HEK293T (cell line): ENCODE measurements around the gene MSMO1.

ENCODE experiments used
- CTCF ChIA-PET: fragments of 350-600 bp; formaldehyde crosslinking; extraction: SDS; loops from one replicate; lab custom pipeline; 2021; ENCODE audit warnings: antibody characterized with exemption, inconsistent platforms; lab: Yijun Ruan, JAX
- POLR2A ChIA-PET: fragments of 350-600 bp; formaldehyde crosslinking; extraction: SDS; loops from one replicate; lab custom pipeline; 2020; ENCODE audit warnings: antibody characterized with exemption, inconsistent platforms; lab: Yijun Ruan, JAX
- DNase-seq: peaks from one replicate; pipeline ENCODE4 v3.0.0; 2012; ENCODE audit warnings: mixed read lengths; ENCODE audit errors: extremely low spot score
- ARNT ChIP-seq: fragments of 450-650 bp; IDR thresholded peaks from 2 replicates; pipeline ENCODE4 v1.6.1; 2017; ENCODE audit warnings: mild to moderate bottlenecking
- BHLHE40 ChIP-seq: fragments of 450-650 bp; IDR thresholded peaks from 2 replicates; pipeline ENCODE4 v1.6.1; 2016; ENCODE audit warnings: mild to moderate bottlenecking, moderate library complexity, borderline replicate concordance
- CTBP1 ChIP-seq: fragments of 450-650 bp; IDR thresholded peaks from 2 replicates; pipeline ENCODE4 v1.6.1; 2016; ENCODE audit warnings: borderline replicate concordance
- ELF4 ChIP-seq: fragments of 450-650 bp; IDR thresholded peaks from 2 replicates; pipeline ENCODE4 v1.6.1; 2017; ENCODE audit warnings: antibody characterized with exemption
- FOXA1 ChIP-seq: fragments of 450-650 bp; IDR thresholded peaks from 2 replicates; pipeline ENCODE4 v1.6.1; 2016; ENCODE audit warnings: mild to moderate bottlenecking
- FOXK2 ChIP-seq: fragments of 450-650 bp; IDR thresholded peaks from 2 replicates; pipeline ENCODE4 v1.6.1; 2016; ENCODE audit warnings: mild to moderate bottlenecking
- FOXM1 ChIP-seq: fragments of 450-650 bp; IDR thresholded peaks from 2 replicates; pipeline ENCODE4 v1.6.1; 2017; ENCODE audit warnings: mild to moderate bottlenecking, borderline replicate concordance
- HDGF ChIP-seq: fragments of 450-650 bp; IDR thresholded peaks from 2 replicates; pipeline ENCODE4 v1.6.1; 2017; ENCODE audit warnings: antibody characterized with exemption, borderline replicate concordance
- L3MBTL2 ChIP-seq: fragments of 450-650 bp; conservative IDR thresholded peaks from 2 replicates; pipeline ENCODE4 v1.6.1; 2016; ENCODE audit warnings: mild to moderate bottlenecking
- LEF1 ChIP-seq: fragments of 450-650 bp; IDR thresholded peaks from 2 replicates; pipeline ENCODE4 v1.6.1; 2017; ENCODE audit warnings: mild to moderate bottlenecking, borderline replicate concordance
- NFRKB ChIP-seq: fragments of 450-650 bp; IDR thresholded peaks from 2 replicates; pipeline ENCODE4 v1.6.1; 2016; ENCODE audit warnings: mild to moderate bottlenecking, moderate library complexity
- SP1 ChIP-seq: fragments of 450-650 bp; IDR thresholded peaks from 2 replicates; pipeline ENCODE4 v1.6.1; 2017
- SUZ12 ChIP-seq: fragments of 450-650 bp; IDR thresholded peaks from 2 replicates; pipeline ENCODE4 v1.6.1; 2016; ENCODE audit warnings: mild to moderate bottlenecking
- TARDBP ChIP-seq: fragments of 450-650 bp; IDR thresholded peaks from 2 replicates; pipeline ENCODE4 v1.6.1; 2016
- ZNF384 ChIP-seq: fragments of 450-650 bp; IDR thresholded peaks from 2 replicates; pipeline ENCODE4 v1.6.1; 2016
- TF ChIP-seq, protein P1 (sequence below): fragments of 450-650 bp; IDR thresholded peaks from 2 replicates; pipeline ENCODE4 v1.6.1; 2016

The MSMO1 gene

DNA sequence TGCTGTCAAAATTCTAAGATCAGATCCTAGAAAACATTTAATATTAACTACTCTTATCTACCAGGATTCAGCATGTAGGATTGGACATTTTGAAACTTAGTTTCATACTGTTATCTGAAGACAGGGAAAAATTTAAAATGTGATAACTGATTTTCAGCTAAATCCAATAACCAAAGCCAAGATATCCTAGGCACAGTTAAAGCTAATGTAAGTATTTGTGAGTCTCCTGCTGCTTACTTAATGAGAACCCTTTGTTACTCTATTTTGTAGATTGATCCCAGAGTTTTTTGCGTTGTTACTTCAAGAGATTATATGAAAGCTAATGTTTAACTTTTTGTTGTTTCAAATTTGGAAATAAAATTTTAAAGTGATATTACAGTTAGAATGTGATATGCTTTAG lies 53.3 kb downstream of the MSMO1 start:
- no peak for DNase-seq
- CTCF ChIA-PET, result interaction anchor here (0.6 to 1.6 kb wide), 4 partner anchors 15 to 1876 kb away, joined by 3 to 5 read pairs (median 3); no protein-coding TSS in a partner anchor
- POLR2A ChIA-PET, result no interaction called here
- no peak for TF ChIP-seq FOXA1
- TF ChIP-seq LEF1, result no peak
- TF ChIP-seq, protein P1, sequence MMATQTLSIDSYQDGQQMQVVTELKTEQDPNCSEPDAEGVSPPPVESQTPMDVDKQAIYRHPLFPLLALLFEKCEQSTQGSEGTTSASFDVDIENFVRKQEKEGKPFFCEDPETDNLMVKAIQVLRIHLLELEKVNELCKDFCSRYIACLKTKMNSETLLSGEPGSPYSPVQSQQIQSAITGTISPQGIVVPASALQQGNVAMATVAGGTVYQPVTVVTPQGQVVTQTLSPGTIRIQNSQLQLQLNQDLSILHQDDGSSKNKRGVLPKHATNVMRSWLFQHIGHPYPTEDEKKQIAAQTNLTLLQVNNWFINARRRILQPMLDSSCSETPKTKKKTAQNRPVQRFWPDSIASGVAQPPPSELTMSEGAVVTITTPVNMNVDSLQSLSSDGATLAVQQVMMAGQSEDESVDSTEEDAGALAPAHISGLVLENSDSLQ, result no peak
- no peak for TF ChIP-seq TARDBP
- no peak for TF ChIP-seq ARNT
- no peak for TF ChIP-seq NFRKB

DNA sequence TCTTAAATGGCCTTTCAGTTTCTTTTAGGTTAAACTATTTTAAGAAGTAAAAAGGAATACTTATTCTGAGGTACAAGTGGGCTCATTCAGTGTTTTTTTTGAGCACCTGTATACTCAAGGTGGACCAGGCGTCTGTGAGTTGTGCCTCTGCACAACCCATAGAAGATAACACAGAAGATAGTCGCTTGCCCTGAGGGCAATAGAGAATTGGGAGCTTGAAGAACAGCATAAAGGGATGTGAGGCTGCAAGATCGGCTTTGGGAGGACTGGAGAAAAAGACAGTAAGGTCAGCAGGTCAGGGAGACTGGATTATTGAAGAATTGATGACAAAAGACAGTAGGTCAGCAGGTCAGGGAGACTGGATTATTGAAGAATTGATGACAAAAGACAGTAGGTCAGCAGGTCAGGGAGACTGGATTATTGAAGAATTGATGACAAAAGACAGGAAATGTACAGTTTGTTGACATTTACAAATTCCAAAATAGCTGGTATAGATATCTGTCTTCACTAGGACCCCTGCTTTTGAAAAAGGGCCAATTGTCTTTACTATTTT lies 54.4 kb downstream of the MSMO1 start:
- POLR2A ChIA-PET, result no interaction called here
- no peak for DNase-seq
- TF ChIP-seq TARDBP, result no peak
- no peak for TF ChIP-seq ELF4
- TF ChIP-seq HDGF, result no peak
- TF ChIP-seq ARNT, result no peak
- TF ChIP-seq FOXK2, result no peak
- TF ChIP-seq CTBP1, result no peak
- no peak for TF ChIP-seq SP1
- no peak for TF ChIP-seq FOXA1
- TF ChIP-seq NFRKB, result no peak
- CTCF ChIA-PET, result interaction anchor here (1.0 to 1.6 kb wide), 2 partner anchors 26 to 251 kb away, joined by 3 to 5 read pairs; no protein-coding TSS in a partner anchor

DNA sequence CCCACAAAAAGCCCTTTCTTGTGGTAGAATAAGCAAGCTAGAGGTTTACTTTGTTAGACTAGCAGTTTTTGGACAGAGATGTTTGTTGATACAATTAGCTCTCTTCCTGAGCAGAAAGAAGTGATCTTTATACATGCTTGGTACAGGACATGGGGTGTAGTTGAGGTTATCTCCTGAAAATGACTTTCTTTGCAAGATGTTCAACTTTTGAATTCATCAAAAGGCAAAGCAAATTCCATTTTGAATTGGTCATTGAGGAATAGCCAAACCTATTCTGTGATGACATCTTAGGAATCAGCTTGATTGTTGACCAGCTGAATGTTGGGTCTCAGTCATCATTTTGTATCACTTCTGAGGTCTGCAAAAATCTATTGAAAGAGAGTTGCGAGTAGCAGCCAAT lies 55.2 kb downstream of the MSMO1 start:
- CTCF ChIA-PET, result no interaction called here
- TF ChIP-seq ARNT (no peak), FOXA1 (no peak), TARDBP (no peak), HDGF (no peak), BHLHE40 (no peak)
- no peak for DNase-seq
- POLR2A ChIA-PET, result interaction anchor here (0.9 kb wide), 1 partner anchor 270 kb away, joined by 3 read pairs; the partner anchor contains the start of gene TMEM192

DNA sequence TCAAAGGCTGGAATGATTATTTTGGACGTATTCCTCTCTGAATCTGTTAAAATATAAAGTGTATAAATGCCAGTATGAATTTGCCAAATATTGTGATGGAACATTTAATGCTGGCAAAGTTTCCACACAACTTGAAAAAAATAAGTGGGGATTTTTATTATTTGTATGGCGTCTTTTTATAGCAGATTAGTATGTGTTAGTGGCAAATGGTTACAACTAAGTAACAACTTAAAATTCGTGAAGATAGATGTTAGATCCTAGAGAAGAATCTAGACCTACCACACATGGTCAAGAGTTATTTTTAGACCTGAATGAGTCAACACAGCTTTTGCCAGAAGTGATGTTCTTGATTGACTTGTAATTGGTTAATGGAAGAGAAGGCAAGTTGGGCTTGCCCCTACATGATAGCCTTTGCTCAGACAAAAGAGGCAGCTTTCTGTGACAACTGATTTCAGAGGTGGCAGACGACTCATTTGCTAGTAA lies 56.2 kb downstream of the MSMO1 start:
- POLR2A ChIA-PET, result interaction anchor here (0.9 kb wide), 1 partner anchor 271 kb away, joined by 3 read pairs; the partner anchor contains the start of gene TMEM192
- no peak for DNase-seq
- TF ChIP-seq TARDBP, result no peak
- no peak for TF ChIP-seq BHLHE40
- CTCF ChIA-PET, result interaction anchor here (0.9 to 1.7 kb wide), 7 partner anchors 10 to 252 kb away, joined by 3 to 7 read pairs (median 5); no protein-coding TSS in a partner anchor

DNA sequence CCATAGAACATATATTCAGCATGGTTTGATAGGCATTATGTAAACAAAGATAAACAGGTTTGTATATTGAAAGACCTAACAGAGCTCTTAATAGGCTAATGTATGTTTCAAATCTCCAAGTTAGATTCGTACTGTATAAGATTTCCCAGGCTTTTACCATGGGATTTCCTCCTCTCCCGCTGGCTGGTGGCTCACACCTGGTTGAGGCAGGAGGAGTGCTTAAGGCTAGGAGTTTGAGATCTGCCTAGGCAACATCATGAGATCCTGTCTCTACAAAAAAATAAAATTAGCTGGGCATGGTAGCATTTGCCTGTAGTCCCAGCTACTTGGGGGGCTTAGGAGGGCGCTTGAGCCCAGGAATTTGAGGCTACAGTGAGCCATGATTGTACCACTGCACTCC lies 56.7 kb downstream of the MSMO1 start:
- CTCF ChIA-PET, result interaction anchor here (0.6 to 1.7 kb wide), 12 partner anchors 9 to 259 kb away, joined by 3 to 7 read pairs (median 4); no protein-coding TSS in a partner anchor
- POLR2A ChIA-PET, result interaction anchor here (0.9 to 1.0 kb wide), 2 partner anchors 13 to 56 kb away, joined by 3 to 4 read pairs; no protein-coding TSS in a partner anchor
- no peak for TF ChIP-seq ARNT
- DNase-seq, result no peak

DNA sequence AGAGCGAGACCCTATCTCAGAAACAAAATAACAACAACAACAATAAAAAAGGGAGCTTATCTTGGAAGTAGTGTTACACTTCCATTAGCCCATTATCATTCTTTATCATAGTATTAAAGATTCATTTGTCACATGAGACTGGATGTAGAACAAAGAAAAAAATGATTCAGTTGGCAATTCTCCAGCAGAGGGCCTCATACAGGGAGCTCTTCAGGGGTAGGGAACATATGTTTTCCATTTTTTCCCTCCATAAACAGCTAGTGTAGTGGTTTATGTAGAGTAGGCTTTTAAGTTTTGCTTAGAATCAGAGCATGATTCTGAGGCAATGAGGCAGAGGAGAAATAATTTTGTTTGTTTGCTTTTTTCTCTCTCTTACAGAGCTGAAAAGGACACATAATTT lies 57.1 kb downstream of the MSMO1 start:
- DNase-seq, result no peak
- no peak for TF ChIP-seq LEF1
- TF ChIP-seq FOXM1, result no peak
- TF ChIP-seq HDGF, result no peak
- TF ChIP-seq BHLHE40, result no peak
- no peak for TF ChIP-seq ELF4
- no peak for TF ChIP-seq FOXA1
- no peak for TF ChIP-seq L3MBTL2
- TF ChIP-seq SUZ12, result no peak
- TF ChIP-seq ARNT, result no peak
- TF ChIP-seq NFRKB, result no peak
- TF ChIP-seq FOXK2, result no peak
- TF ChIP-seq CTBP1, result no peak
- no peak for TF ChIP-seq TARDBP
- no peak for TF ChIP-seq ZNF384
- TF ChIP-seq, protein P1, result no peak
- TF ChIP-seq SP1, result no peak
- POLR2A ChIA-PET, result interaction anchor here (0.9 to 1.0 kb wide), 2 partner anchors 12 to 55 kb away, joined by 3 to 4 read pairs; no protein-coding TSS in a partner anchor
- CTCF ChIA-PET, result interaction anchor here (0.6 to 1.7 kb wide), 15 partner anchors 9 to 616 kb away, joined by 3 to 7 read pairs (median 4); no protein-coding TSS in a partner anchor

DNA sequence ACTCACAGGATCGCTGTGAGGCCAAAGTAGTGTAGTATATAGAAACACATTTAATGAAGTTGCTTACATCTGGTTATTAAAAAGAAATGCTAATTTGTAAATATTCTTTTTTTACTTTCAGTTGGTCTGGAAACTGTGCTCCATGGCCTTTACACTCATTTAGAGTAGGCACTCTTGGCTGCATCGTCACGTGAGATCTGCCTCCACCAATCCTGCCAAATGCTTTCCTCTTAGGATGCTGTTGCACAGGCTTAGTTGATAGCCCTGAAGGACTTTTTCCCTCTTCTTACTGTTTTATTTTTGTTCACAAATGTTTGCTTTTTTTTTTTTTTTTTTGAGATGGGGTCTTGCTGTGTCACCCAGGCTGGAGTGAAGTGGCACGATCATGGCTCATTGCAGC lies 57.7 kb downstream of the MSMO1 start:
- DNase-seq, result no peak
- TF ChIP-seq LEF1 (no peak), L3MBTL2 (no peak), BHLHE40 (no peak), FOXA1 (no peak), FOXM1 (no peak), SP1 (no peak), ELF4 (no peak)
- ChIA-PET CTCF (interaction anchor here (0.6 to 1.7 kb wide), 11 partner anchors 8 to 617 kb away, joined by 3 to 7 read pairs (median 4); no protein-coding TSS in a partner anchor), POLR2A (interaction anchor here (0.9 to 1.0 kb wide), 2 partner anchors 12 to 55 kb away, joined by 3 to 4 read pairs; no protein-coding TSS in a partner anchor)
